Measurements from ENCODE around the gene MYOF. TPM values are rescaled to one million over a fixed set of nuclear protein-coding genes. Genes with fewer than 3 reads are reported as not detected.

Gene MYOF
- total and polyA plus RNA-seq, 9 of the 15 experiments (the other 6 are each of a cell fraction or from before 2014, with no cell fraction given): 0.06 to 0.27 TPM; not detected in 7

- Histone ChIP-seq H3K79me2 (ENCODE audit: control insufficient read depth, insufficient read depth, low read length) (no peaks in the 10 kb centered on the region), H3K27me3 (ENCODE audit: control insufficient read depth in 2 of 2, insufficient read depth in 2 of 2, low read length in 2 of 2) (peaks cover 0 to 10% of the 10 kb centered on the region in 2 experiments; a peak in 1 of 5 replicates), H4K20me1 (replicated peaks; ENCODE audit: control insufficient read depth, insufficient read depth, low read length) (no peaks in the 10 kb centered on the region), H3K4me2 (ENCODE audit: insufficient read depth, low read length) (no peak overlapping the region), H3K4me1 (replicated peaks in 1 of 2; ENCODE audit: control insufficient read depth in 2 of 2, insufficient read depth in 2 of 2, low read length in 2 of 2) (no peaks in the 10 kb centered on the region), H3K9me1 (ENCODE audit: control insufficient read depth, insufficient read depth, low read length) (no peaks in the 10 kb centered on the region), H3K4me3 (no peak overlapping the region), H3K9me3 (replicated peaks; ENCODE audit: control insufficient read depth, insufficient read depth, low read depth, low read length) (no peaks in the 10 kb centered on the region), H3K27ac (ENCODE audit: extremely low read depth, low read depth, low read length) (no peak overlapping the region), H2AFZ (ENCODE audit: low read depth, low read length) (no peak overlapping the region), H3K9ac (ENCODE audit: insufficient read depth in 1 of 2, low read depth in 2 of 2, low read length in 2 of 2) (no peak overlapping the region), H3K36me3 (ENCODE audit: control insufficient read depth, insufficient read depth, low read length) (no peaks in the 10 kb centered on the region)
- DNase-seq (ENCODE audit: extremely low read depth in 1 of 4, low spot score in 3 of 4): no peak
- in situ Hi-C loops (cut with MboI) (no loop called here), intact Hi-C loops (cut with micrococcal nuclease) (no loop called here)
- no TSS peak for BruUV-seq (replicated peaks)
- ChIA-PET POLR2A (interaction anchor here (0.8 kb wide), 1 partner anchor 18 kb away, joined by 5 read pairs; no protein-coding TSS in a partner anchor), CTCF (ENCODE audit: low intra/inter-chr PET ratio) (no interaction called here)
- no peak for ATAC-seq
- no peak for FAIRE-seq
- 0% methylated on average over 3 of the region's 3 CpGs for WGBS (ENCODE audit: insufficient coverage, low coverage, missing lambda C conversion rate)
- TF ChIP-seq HMGN3 (IDR thresholded peaks at IDR 0.05; ENCODE audit: borderline replicate concordance, extremely low read depth, insufficient read length, low read depth, low read length) (no peak), ZBTB12 (CRISPR knock-in tag; IDR thresholded peaks at IDR 0.05) (no peak), CEBPG (CRISPR knock-in tag; IDR thresholded peaks at IDR 0.05) (no peak), CEBPG (tag; conservative IDR thresholded peaks at IDR 0.05 in 1 of 2, IDR thresholded peaks at IDR 0.05 in 1 of 2) (no peak), RBM34 (IDR thresholded peaks at IDR 0.05; ENCODE audit: borderline replicate concordance, insufficient read depth, low read length) (no peak), LCOR (CRISPR knock-in tag; IDR thresholded peaks at IDR 0.05) (no peak), SRF (CRISPR knock-in tag; IDR thresholded peaks at IDR 0.05) (no peak), ZNF75A (CRISPR knock-in tag; IDR thresholded peaks at IDR 0.05) (no peak), ZNF583 (CRISPR knock-in tag; IDR thresholded peaks at IDR 0.05) (no peak), PTBP1 (IDR thresholded peaks at IDR 0.05; ENCODE audit: low read depth, low read length) (no peak), PHF21A (IDR thresholded peaks at IDR 0.05; ENCODE audit: borderline replicate concordance, low read depth) (no peak), MEF2D (tag; conservative IDR thresholded peaks at IDR 0.05; ENCODE audit: low read depth) (no peak), ATF1 (CRISPR knock-in tag; IDR thresholded peaks at IDR 0.05) (no peak), ATF1 (tag; IDR thresholded peaks at IDR 0.05) (no peak), ZSCAN29 (IDR thresholded peaks at IDR 0.05) (no peak), FOS (IDR thresholded peaks at IDR 0.05; ENCODE audit: extremely low read depth, insufficient read length) (no peak)
- TF ChIP-seq, protein P1, sequence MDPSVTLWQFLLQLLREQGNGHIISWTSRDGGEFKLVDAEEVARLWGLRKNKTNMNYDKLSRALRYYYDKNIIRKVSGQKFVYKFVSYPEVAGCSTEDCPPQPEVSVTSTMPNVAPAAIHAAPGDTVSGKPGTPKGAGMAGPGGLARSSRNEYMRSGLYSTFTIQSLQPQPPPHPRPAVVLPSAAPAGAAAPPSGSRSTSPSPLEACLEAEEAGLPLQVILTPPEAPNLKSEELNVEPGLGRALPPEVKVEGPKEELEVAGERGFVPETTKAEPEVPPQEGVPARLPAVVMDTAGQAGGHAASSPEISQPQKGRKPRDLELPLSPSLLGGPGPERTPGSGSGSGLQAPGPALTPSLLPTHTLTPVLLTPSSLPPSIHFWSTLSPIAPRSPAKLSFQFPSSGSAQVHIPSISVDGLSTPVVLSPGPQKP (CRISPR knock-in tag; IDR thresholded peaks at IDR 0.05): no peak
- TF ChIP-seq, protein P2, sequence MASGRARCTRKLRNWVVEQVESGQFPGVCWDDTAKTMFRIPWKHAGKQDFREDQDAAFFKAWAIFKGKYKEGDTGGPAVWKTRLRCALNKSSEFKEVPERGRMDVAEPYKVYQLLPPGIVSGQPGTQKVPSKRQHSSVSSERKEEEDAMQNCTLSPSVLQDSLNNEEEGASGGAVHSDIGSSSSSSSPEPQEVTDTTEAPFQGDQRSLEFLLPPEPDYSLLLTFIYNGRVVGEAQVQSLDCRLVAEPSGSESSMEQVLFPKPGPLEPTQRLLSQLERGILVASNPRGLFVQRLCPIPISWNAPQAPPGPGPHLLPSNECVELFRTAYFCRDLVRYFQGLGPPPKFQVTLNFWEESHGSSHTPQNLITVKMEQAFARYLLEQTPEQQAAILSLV (tag; IDR thresholded peaks at IDR 0.05): no peak
- TF ChIP-seq, protein P3, sequence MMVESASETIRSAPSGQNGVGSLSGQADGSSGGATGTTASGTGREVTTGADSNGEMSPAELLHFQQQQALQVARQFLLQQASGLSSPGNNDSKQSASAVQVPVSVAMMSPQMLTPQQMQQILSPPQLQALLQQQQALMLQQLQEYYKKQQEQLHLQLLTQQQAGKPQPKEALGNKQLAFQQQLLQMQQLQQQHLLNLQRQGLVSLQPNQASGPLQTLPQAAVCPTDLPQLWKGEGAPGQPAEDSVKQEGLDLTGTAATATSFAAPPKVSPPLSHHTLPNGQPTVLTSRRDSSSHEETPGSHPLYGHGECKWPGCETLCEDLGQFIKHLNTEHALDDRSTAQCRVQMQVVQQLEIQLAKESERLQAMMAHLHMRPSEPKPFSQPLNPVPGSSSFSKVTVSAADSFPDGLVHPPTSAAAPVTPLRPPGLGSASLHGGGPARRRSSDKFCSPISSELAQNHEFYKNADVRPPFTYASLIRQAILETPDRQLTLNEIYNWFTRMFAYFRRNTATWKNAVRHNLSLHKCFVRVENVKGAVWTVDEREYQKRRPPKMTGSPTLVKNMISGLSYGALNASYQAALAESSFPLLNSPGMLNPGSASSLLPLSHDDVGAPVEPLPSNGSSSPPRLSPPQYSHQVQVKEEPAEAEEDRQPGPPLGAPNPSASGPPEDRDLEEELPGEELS (CRISPR knock-in tag; IDR thresholded peaks at IDR 0.05; ENCODE audit: borderline replicate concordance): no peak
Observed at GRCh38 chr10:93268021-93268420, 214.1 kb downstream of the MYOF start.

All from K562 (cell line).